Adipose tissue (tissue), 3 donors: ENCODE data around the gene FGD1. TPM values are rescaled to one million over a fixed set of nuclear protein-coding genes. Genes with fewer than 3 reads are reported as not detected.
"Not testable (repeated sequence)": the region's sequence is repeated elsewhere in the genome, so short reads cannot be mapped to it uniquely, and the experiment has no call there.

Experiments used
- H3K27ac ChIP-seq: one replicate; pipeline ENCODE4 v1.5.1; 2013; ENCODE audit warnings: low read depth, low read length
- WGBS, 3 donors: extraction: QIAGEN DNeasy Blood & Tissue Kit; methylation state at CpG; one replicate each; pipeline ENCODE4 v1.1.7; 2013; 5-methylcytosine and 5-hydroxymethylcytosine counted together
- polyA plus RNA-seq, 3 donors: library from polyadenylated mRNA; stranded (reverse); fragments of 200-250 nt; gene quantifications; one replicate each; pipeline ENCODE4 v1.2.3, GENCODE V29; 2013
- donor health status: healthy with polysubstance abuse.
- donor health status: Bipolar disorder and iron deficiency.
- donor health status: healthy.

Gene FGD1
- 1 to 10 TPM; 1.3 to 2.9 (median 1.7) TPM for polyA plus RNA-seq

- WGBS, 3 donors: 1 to 26% (median 3%) methylated on average over 3 to 39 of the region's 51 CpGs
- no peak within 1 kb of the TSS for H3K27ac ChIP-seq
These were observed at the start of gene FGD1 for GRCh38 chrX:54495814-54496516. Gene FGD1 (minus strand): TSS chrX:54496234. CDS start chrX:54495432, 802 bp downstream.

DNA sequence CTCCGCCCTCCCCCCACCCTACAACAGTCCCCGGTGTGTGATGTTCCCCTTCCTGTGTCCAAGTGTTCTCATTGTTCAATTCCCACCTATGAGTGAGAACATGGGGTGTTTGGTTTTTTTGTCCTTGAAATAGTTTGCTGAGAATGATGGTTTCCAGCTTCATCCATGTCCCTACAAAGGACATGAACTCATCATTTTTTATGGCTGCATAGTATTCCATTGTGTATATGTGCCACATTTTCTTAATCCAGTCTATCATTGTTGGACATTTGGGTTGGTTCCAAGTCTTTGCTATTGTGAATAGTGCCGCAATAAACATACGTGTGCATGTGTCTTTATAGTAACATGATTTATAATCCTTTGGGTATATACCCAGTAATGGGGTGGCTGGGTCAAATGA is 46.2 kb upstream of the FGD1 start:
- WGBS, 3 donors: 82 to 100% (median 97%) methylated on average over 2 of the region's 4 CpGs
- H3K27ac ChIP-seq: not testable (repeated sequence)

- no peak overlapping the region for H3K27ac ChIP-seq
These were observed 44.3 kb upstream of the FGD1 start for GRCh38 chrX:54540289-54540688.

GRCh38 chrX:54534271-54534670 is 38.2 kb upstream of the FGD1 start:
- 74 to 80% (median 78%) methylated on average over 4 of the region's 4 CpGs for WGBS, 3 donors
- no peak overlapping the region for H3K27ac ChIP-seq

More at GRCh38 chrX:54540289-54540688, 44.3 kb upstream of the FGD1 start:
- 76 to 95% (median 77%) methylated on average over 4 of the region's 4 CpGs for whole genome bisulfite sequencing, 3 donors

DNA sequence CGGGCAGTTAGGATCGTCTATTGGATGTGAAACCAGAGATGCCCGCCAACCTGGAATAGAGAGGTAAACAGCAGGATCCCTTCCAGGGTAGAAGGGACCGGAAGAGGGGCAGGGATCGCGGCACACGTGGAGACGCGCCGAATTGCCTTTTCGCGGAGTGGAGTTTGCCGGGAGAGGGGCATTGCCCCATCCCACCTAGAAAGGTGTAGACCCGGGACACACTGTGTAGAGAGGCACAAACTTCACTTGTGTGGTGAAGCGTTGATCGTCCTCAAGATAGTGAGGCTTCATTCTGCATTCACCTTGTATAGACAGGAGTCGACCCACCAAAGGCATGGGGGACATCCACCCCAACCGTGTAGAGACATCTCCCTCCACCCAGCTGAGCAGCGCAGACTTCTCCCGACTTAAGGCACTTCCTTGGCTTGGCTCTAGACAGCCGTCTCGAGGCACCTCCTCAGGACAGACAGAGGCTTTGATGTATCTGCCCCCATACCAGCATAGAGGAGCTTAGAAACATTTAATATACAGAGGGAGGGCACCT is 34.4 kb upstream of the FGD1 start:
- 0 to 40% (median 1%) methylated on average over 21 to 22 of the region's 22 CpGs for WGBS, 3 donors
- H3K27ac ChIP-seq: no peak overlapping the region

DNA sequence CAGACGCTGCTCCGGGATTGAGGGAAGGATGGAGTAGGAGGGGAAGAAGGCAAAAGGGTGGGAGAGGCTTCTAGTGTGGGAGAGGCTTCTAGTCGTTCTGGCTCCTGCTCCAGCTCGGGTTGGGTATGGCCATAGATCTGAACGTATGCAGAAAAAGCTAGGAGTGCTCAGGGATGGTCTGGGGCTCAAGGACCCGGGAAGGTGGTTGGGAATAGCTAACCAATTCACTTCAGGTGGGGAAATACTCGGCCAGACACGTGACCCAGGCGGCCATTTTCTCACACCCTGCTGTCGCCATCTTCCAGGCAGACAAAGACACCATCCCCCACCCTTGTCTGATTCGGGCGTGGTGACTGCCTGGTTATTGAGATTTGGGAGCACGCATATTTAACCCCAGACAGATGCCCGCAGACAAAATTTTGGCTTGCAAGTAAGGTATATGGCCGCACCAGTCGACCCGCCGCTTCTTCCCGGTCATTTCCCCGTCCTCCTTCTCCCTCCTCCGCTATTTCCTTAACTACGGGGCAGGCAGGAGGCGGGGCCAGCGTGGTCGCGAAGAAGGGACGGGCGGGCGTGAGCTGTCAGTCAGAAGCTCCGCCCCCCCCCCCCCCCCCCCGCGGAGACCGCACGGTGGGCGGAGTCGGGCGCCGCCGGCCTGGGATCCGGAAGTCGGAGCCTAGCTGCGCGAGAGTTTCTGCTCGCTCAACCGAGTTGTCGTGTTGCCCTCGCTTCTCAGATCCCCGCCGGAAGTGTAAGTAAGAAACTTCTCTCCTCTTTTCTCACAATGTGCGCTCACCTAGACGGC is 33.7 kb upstream of the FGD1 start, which contains the start of gene GNL3L:
TSS of gene GNL3L (plus strand) at position 668 of the 805 bp plus-strand sequence. CDS start 2,348 bp downstream, outside the sequence.
- 1 to 36% (median 5%) methylated on average over 25 to 44 of the region's 51 CpGs for WGBS, 3 donors
- no peak within 1 kb of the TSS for H3K27ac ChIP-seq

GRCh38 chrX:54529151-54529550 is 33.1 kb upstream of the FGD1 start:
- no peak overlapping the region for H3K27ac ChIP-seq
- WGBS, 3 donors: 45 to 68% (median 61%) methylated on average over 3 of the region's 3 CpGs

DNA sequence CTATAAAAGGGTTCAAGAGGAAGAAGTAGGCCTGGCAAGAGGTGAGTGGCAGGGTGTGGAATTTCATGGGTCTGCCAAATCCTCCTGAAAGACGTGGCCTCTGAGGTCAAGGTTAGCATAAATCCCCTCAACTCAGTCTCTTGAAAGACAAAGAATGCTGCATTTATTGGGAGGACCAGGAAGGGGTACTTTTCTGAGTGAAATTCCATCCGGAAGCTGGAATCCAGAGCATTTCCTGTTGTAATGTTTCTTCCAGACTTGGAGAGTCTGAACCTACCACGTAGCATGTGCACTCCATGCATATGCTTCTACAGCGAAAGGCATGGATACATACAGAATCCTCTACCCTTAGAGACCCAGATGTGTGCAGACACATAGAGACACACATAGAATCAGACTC is 13.4 kb upstream of the FGD1 start:
- WGBS, 3 donors: 60 to 66% (median 62%) methylated on average over 4 of the region's 4 CpGs
- no peak overlapping the region for H3K27ac ChIP-seq

DNA sequence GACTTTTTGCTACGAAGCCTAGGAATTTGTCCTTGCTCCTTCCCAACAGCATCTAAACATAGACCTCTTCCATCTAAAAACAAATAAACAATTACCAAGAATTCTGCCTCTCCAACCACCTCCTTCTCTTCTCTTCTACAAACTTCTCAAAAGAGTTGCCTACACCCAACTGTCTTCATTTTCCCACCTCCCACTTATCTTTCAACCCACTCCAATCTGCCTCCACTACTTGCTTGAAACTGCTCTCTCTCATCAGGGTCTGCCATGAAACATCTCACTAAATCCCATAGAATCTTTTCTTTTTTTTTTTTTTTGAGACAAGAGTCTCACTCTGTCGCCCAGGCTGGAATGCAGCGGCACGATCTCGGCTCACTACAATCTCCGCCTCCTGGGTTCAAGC is 902 bp upstream of the FGD1 start:
- WGBS, 3 donors: 83 to 89% (median 88%) methylated on average over 6 of the region's 6 CpGs
- no peak overlapping the region for H3K27ac ChIP-seq

DNA sequence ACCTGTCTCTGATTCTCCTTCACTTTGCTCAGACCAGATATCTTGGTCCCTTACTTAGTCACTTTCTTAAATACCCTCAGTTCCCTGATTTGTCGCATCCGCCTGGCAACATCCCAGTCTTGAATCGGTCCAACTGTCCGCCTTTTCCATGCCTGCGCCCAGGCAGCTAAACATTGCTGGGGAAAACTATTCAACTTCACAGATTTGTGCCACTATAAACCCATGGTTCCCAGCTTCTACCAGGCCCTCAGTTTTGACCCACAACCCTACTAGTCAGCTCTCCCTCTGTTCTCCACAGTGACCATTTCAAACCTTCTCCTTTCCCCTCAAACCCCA is 451 bp upstream of the FGD1 start:
- H3K27ac ChIP-seq: no peak overlapping the region
- WGBS, 3 donors: 45 to 62% (median 53%) methylated on average over 5 of the region's 5 CpGs

- no peak overlapping the region for H3K27ac ChIP-seq
- 2 to 41% (median 3%) methylated on average over 32 to 82 of the region's 86 CpGs for WGBS, 3 donors
These were observed 833 bp downstream of the FGD1 start for GRCh38 chrX:54494989-54495813.

DNA sequence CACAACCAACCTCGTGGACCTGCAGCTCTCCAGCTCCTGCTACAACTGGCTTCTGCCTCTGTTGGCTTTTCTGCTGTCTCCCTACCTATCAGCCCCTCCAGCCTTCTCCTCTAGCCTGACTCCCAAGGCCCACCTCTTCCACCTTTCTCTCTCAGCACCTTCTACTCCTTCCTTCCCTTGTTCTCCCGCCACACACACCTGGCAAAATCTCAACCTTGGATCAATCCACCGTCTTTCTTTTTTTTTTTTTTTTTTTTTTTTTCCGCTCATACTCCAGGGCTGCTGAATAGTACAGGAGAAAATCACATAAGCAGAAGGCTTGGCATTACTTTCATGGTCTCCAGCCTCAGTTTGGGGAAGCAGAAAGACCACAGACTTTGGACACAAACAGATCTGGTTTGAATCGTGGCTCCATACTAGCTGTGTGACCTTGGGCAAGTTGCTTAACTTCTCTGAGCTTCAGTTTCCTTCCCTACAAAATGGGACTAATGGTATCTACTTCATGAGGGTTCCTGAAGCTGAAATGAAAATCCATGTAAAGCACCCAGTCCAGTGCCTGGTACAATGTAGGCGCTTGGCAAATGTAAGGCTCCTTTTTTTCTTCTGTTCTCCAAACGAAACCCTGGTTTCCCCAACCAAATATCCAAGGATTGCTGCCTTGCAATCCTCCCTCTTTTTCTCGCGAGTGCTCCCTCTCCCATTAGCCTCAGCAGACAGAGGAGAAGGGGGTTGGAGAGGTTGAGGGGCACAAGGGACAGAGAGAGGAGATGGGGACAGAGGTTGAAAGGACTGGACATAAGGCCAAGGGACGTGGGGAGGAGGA is 1.7 kb downstream of the FGD1 start:
- WGBS, 3 donors: 27 to 55% (median 54%) methylated on average over 7 to 10 of the region's 10 CpGs
- H3K27ac ChIP-seq: no peak overlapping the region

DNA sequence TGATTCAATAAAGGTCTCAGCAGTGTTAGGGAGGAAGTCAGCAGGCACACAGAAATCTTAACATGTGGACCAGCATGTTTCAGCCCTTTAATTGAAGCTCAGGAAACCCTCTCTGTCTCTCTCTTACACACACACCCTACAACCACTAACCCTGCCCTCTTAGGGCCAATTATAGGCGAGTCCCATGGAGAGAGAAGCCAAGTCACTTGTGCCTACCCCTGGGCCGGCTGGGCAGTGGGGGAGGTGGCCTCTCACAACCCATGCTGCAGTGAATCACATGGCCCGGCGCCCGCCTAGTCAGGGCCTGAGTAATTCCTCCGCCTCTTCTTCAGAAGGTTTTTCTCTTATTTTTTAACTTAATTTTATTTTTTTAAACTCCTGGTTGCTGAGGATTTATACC is 3.7 kb downstream of the FGD1 start:
- WGBS, 3 donors: 54 to 67% (median 62%) methylated on average over 6 of the region's 6 CpGs
- no peak overlapping the region for H3K27ac ChIP-seq

DNA sequence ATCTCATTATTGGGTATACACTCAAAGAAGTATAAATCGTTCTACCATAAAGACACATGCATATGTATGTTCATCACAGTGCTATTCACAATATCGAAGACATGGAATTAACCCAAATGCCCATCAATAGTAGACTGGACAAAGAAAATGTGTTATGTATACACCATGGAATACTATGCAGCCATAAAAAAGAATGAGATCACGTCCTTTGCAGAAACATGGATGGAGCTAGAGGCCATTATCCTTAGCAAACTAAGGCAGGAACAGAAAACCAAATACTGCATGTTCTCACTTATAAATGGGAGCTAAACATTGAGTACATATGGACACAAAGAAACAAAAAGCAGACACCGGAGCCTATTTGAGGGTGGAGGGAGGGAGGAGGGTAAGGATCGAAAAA is 6.2 kb downstream of the FGD1 start:
- WGBS, 3 donors: 90 to 97% (median 96%) methylated on average over 5 of the region's 5 CpGs
- H3K27ac ChIP-seq: not testable (repeated sequence)

DNA sequence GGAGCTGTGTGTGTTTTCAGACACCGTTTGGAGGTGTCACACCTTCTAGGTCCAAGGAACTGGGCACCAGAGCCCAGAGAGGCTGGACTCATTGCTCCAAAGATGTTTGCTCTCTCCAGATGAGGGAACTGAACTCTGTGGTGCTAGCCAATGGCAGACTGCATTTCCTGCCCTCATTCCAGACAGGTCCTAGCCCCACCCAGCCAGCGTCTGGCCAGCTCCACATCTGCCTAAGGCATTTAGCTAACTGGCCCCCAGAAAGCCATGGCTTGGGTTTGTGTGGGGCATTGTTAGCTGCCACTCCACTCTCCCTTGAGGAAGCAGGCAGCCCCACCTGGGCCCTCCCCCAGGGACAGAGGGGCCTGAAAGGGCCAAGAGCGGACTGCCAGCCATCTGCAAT is 11.4 kb downstream of the FGD1 start:
- WGBS, 3 donors: 44 to 73% (median 50%) methylated on average over 2 to 3 of the region's 3 CpGs
- no peak overlapping the region for H3K27ac ChIP-seq

GRCh38 chrX:54483946-54484345 is 12.1 kb downstream of the FGD1 start:
- 61 to 71% (median 64%) methylated on average over 7 to 9 of the region's 9 CpGs for WGBS, 3 donors
- H3K27ac ChIP-seq: no peak overlapping the region

DNA sequence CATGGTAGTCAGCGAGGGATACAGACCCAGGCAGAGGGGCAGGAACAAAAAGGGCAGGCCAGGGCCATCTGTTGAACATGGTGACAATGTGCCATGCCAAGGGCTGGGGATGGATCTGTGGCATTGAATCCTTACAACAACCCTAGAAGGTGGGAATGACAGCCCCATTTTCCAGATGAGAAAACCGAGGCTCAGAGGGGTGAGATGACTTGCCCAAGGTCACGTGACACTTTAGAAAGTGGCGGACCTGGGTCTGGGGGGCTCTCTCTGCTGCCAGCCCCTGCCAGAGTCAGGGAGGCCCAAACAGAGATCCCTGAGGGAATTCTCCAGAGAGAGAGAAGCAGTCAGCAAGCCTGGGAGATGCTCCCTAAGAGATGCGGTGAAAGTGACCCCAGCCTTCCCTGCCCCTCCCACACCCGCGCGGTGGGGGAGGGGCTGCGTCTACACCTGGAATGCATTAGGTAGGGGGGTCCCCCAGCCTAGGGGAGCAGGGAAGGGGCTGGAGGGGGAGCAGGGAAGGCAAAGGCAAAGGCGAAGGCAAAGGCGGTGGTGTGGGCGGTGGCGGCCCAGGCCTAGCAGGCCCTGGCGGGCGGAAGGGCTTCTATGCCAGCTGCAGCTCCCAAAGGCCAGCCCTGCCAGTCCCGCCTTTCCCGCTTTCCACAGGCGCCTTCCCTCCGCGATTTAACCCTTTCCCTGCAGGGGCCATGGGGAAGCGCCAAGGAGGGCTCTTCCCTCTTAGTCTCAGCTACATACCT is 13.0 kb downstream of the FGD1 start:
- H3K27ac ChIP-seq: no peak overlapping the region
- 35 to 62% (median 48%) methylated on average over 5 to 21 of the region's 21 CpGs for WGBS, 3 donors
